SJSA1 (cell line): Measurements from ENCODE around the gene RAP1GAP2. TPM values are rescaled to one million over a fixed set of nuclear protein-coding genes. Genes with fewer than 3 reads are reported as not detected.
A peak's percentile ranks its signal among the peaks of the same experiment; 100 is the strongest.
"Not testable (repeated sequence)": the region's sequence is repeated elsewhere in the genome, so short reads cannot be mapped to it uniquely, and the experiment has no call there.

ENCODE experiments used
- DNase-seq, 2 experiments: peaks; one replicate each; pipeline ENCODE4 v3.0.0-alpha.2; 2015 to 2020; ENCODE audit warnings: low spot score in 2 of 2, low read depth in 1 of 2
- H3K27ac ChIP-seq: fragments of 250-450 bp; sonication (Bioruptor Pico); 2 replicates; pipeline ENCODE4 v1.5.1; 2020; ENCODE audit warnings: mild to moderate bottlenecking, moderate library complexity
- H3K27me3 ChIP-seq: fragments of 250-450 bp; sonication (Bioruptor Pico); replicated peaks from 2 replicates; pipeline ENCODE4 v1.5.1; 2020; ENCODE audit warnings: mild to moderate bottlenecking, moderate library complexity
- H3K36me3 ChIP-seq: fragments of 250-450 bp; sonication (Bioruptor Pico); 2 replicates; pipeline ENCODE4 v1.5.1; 2020; ENCODE audit warnings: mild to moderate bottlenecking
- H3K4me1 ChIP-seq: fragments of 250-450 bp; sonication (Bioruptor Pico); replicated peaks from 2 replicates; pipeline ENCODE4 v1.6.1; 2021; ENCODE audit warnings: mild to moderate bottlenecking
- H3K4me3 ChIP-seq: fragments of 250-450 bp; sonication (Bioruptor Pico); 2 replicates; pipeline ENCODE4 v1.5.1; 2020; ENCODE audit warnings: mild to moderate bottlenecking
- H3K9me3 ChIP-seq: fragments of 250-450 bp; sonication (Bioruptor Pico); replicated peaks from 2 replicates; pipeline ENCODE4 v1.5.1; 2020; ENCODE audit warnings: mild to moderate bottlenecking
- total RNA-seq: library from RNA; depleted of rRNA; stranded (reverse); fragments of >200 nt; shearing (Covaris generic); gene quantifications from 2 replicates; pipeline ENCODE4 v1.2.3, GENCODE V29; 2014

The RAP1GAP2 gene
- total RNA-seq, 1 experiment from 2014 or later: 2.9 TPM

DNA sequence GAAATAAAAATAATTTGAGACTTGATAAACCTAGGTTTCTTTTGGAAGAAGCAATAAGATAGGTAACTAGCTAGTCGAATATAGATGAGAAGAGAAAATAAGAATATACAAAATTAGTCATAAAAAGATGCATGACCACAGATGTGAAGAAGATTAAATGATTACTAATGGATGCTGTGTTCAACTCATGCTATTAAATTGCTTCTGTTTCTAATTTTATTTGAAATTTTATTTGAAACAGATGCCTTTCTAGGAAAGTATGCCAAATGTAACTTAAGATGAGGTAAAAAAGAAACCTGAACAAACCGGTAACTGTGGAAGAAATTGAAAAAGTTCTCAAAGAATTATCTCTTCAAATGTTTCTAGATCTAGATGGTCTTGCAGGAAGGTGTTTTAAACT, 175.6 kb downstream of the RAP1GAP2 start:
- no peaks in the 10 kb centered on the region for H3K9me3 ChIP-seq
- no peak overlapping the region for H3K4me3 ChIP-seq
- H3K27me3 ChIP-seq: no peaks in the 10 kb centered on the region
- no peak for DNase-seq
- H3K27ac ChIP-seq: no peak overlapping the region
- H3K36me3 ChIP-seq: no peaks in the 10 kb centered on the region
- H3K4me1 ChIP-seq: no peaks in the 10 kb centered on the region; the same call in 1 of the 2 replicates

DNA sequence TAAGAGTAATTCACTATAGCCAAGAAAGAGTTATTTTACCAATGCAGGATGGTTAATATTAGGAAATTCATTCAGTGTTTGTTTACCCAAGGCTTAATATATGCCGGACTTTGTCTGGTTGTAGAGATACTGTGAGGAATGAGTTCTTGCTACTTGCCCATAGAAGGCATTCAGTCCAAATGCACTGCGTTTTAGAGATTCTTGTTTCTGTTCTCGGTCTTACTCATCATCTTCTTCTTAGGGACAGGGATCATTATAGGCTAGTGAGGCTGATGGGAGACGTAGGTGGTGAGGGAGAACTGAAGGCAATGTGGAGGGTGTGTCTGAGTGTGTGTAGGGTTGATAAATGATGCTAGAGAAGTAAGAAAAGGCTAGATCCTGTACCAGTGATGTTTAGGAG, 176.5 kb downstream of the RAP1GAP2 start:
- DNase-seq: no peak
- Histone ChIP-seq H3K4me3 (no peak overlapping the region), H3K27ac (no peak overlapping the region)

DNA sequence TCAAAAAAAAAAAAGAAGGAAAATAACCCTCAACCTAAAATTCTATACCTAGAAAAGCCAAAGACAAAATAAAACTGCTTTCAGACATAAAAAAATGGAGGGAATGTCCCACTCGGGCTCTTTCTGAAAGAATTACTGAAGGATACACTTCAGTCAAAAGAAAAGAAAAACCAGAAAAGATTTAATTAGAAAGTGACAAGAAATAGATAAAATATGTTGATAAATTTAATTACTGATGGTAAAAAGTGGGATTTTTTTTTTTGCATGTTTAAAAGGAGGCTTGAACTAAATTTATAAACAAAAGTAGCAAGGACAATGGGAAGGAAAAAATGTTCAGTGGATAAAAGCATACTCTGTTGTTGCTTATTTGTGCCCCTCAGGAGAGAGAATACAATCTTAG, 178.1 kb downstream of the RAP1GAP2 start:
- no peaks in the 10 kb centered on the region for H3K27me3 ChIP-seq
- no peaks in the 10 kb centered on the region for H3K9me3 ChIP-seq
- H3K27ac ChIP-seq: no peak overlapping the region
- no peak overlapping the region for H3K4me3 ChIP-seq
- H3K4me1 ChIP-seq: peaks cover 5% of the 10 kb centered on the region; the same call in 1 of the 2 replicates
- H3K36me3 ChIP-seq: no peaks in the 10 kb centered on the region
- DNase-seq: no peak

More for the DNA sequence above, 176.5 kb downstream of the RAP1GAP2 start:
- Histone ChIP-seq H3K27me3 (no peaks in the 10 kb centered on the region), H3K9me3 (no peaks in the 10 kb centered on the region), H3K4me1 (peaks cover 5% of the 10 kb centered on the region; the same call in 1 of the 2 replicates), H3K36me3 (no peaks in the 10 kb centered on the region)

DNA sequence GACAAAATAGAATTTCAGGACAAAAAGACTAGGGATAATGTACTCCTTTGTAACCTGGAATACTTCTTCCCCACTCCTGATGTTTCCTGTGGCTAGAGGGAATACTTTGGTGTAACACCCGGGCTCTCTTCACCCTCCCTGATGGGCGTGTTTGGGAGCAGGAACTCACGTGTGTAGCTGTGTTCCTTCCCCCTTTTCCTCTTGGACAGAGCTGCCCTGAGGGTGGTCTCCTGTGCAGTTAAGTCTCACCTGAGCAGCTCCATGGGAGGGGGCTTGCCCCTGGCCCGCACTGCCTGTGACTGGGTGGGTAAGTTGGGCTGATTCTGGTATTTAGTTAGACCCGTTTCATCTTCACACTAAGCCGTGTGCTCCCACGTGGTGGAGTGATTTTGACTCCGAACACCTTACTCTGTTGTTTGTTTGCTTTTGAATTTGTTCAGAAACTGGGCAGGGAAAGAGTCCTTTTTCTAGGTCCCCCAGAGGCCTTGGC, 179.3 kb downstream of the RAP1GAP2 start:
- Histone ChIP-seq H3K4me3 (no peak overlapping the region), H3K9me3 (no peaks in the 10 kb centered on the region), H3K27ac (no peak overlapping the region), H3K27me3 (no peaks in the 10 kb centered on the region), H3K4me1 (peaks cover 5% of the 10 kb centered on the region; the same call in 1 of the 2 replicates), H3K36me3 (no peaks in the 10 kb centered on the region)
- no peak for DNase-seq

DNA sequence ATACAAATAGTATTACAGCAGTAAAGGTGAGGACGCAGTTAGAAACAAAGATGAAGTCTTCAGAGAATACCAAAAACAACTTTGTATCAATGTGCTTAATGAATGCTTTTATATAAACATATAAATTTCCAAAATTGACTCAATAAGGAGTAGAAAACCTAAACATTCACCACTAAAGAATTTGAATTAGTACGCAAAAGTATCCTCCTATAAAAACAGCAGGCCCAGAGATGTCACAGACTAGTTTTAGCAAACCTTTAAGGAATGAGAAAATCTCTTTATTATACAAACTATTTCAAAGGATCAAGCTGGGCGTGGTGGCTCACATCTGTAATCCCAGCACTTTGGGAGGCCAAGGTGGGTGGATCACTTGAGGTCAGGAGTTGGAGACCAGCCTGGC, 180.9 kb downstream of the RAP1GAP2 start:
- DNase-seq: no peak
- no peaks in the 10 kb centered on the region for H3K36me3 ChIP-seq
- H3K9me3 ChIP-seq: no peaks in the 10 kb centered on the region
- no peak overlapping the region for H3K27ac ChIP-seq
- no peak overlapping the region for H3K4me3 ChIP-seq
- no peaks in the 10 kb centered on the region for H3K27me3 ChIP-seq
- peaks cover 5% of the 10 kb centered on the region for H3K4me1 ChIP-seq

DNA sequence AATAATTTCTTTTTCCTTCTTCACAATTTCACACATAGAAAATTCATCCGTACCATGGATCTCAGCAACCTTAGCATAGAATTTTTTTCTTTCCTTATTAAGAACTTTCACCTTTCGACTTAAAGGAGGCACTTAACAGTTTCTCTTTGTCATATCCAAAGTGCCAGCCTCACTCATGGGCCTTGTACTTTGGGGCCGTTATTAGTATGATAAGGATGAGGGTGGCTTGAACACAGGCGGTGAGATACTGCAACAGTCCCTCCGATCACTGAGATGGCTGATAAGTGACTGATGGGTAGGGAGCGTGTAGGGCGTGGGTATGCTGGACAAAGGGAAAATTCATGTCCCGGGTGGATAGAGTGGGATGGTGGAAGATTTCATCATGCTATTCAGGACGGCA, 181.9 kb downstream of the RAP1GAP2 start:
- no peak for DNase-seq
- Histone ChIP-seq H3K27ac (no peak overlapping the region), H3K4me3 (no peak overlapping the region), H3K9me3 (no peaks in the 10 kb centered on the region), H3K27me3 (no peaks in the 10 kb centered on the region), H3K4me1 (peaks cover 15% of the 10 kb centered on the region), H3K36me3 (no peaks in the 10 kb centered on the region)

DNA sequence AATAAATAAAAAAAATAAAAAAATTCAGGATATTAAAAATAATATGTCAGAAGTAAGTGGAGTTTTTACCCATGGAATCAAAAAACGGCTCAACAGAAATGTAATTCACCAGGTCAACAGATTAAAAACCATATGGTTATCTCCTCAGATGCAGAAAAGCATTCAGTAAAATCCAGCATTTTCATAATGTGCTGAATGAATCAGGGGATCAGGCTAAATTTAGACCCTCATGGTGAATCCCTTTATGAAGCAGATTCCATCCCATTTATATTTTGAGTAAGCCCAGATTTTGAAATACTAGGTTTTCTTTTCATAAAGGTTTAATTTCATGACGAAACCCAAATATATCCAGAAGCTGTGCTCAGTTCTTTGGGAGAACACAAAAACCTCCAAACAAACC, 182.8 kb downstream of the RAP1GAP2 start:
- H3K36me3 ChIP-seq: no peaks in the 10 kb centered on the region
- H3K9me3 ChIP-seq: no peaks in the 10 kb centered on the region
- peaks cover 18% of the 10 kb centered on the region for H3K4me1 ChIP-seq
- H3K27ac ChIP-seq: no peak overlapping the region
- H3K4me3 ChIP-seq: no peak overlapping the region
- no peak for DNase-seq
- H3K27me3 ChIP-seq: no peaks in the 10 kb centered on the region

DNA sequence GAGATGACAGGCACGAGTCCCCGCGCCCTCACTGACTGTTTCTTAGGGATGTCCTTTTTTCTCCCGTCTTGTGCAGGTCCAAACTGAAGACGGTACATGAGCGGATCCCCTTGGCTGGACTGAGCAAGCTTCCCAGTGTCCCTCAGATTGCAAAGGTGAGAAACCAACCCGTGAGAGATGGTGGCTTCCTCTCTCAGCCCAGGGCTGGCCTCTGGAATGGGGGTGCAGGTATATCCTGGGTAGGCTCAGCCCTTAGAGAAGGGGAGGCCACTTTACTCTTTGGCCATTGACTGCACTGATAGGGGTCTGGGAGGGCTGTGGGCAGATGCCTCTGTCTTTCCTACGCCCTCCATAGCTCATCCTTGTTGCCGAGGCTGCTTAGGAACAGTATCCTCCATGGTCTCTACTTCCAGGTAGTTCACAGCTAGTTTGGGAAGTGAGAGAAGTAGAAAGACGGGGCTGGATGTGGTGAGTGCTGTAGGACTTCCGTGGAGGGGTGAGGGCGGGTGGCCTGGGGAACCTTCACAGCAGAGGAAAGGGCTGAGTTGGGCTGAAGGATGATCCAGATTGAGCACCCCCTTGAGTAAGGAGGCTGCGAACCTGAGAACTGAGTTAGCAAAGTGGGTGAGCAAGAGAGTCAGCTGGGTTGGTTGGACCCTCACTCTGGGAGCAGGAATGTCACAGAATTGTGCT, 184.1 kb downstream of the RAP1GAP2 start:
- H3K27ac ChIP-seq: no peak overlapping the region
- no peaks in the 10 kb centered on the region for H3K27me3 ChIP-seq
- peaks cover 18% of the 10 kb centered on the region for H3K4me1 ChIP-seq
- no peaks in the 10 kb centered on the region for H3K36me3 ChIP-seq
- H3K9me3 ChIP-seq: no peaks in the 10 kb centered on the region
- DNase-seq: no peak
- no peak overlapping the region for H3K4me3 ChIP-seq

DNA sequence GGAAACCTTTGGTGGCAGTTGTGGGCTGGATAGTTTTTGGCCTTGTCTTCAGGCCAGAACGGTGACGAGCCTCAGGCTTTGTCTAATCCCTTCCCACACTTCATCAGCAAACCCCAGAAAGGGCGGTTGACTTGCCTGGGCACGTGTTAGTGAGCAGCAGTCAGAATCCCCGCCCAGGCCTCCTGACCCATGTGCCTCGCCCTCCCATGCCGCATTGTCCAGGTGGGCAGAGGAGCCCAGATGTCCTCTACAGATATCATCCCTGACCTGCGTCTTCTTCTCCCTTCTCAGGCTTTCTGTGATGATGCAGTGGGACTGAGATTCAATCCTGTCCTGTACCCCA, 184.6 kb downstream of the RAP1GAP2 start:
- Histone ChIP-seq H3K27me3 (no peaks in the 10 kb centered on the region), H3K27ac (no peak overlapping the region), H3K4me3 (no peak overlapping the region), H3K36me3 (no peaks in the 10 kb centered on the region), H3K4me1 (peaks cover 18% of the 10 kb centered on the region), H3K9me3 (no peaks in the 10 kb centered on the region)
- no peak for DNase-seq

DNA sequence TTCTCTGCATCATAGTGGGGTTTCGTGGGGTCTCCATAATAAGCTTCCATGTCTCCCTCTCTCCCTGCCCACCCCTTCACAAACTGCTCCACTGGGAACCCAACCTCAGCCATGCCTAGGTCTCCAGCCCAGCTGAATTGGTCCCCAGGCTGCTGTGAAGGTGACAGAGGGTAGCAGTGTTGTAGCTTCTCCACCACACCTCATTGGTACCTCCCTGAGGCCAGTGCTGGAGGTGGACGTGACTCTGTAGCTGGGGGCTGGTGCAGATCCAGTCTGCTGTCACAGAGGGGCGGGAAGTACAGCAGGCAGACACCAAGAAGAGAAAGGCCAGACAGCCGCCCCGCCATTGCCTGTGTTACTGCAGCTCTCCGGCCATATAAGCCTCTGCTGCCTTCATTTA, 185.1 kb downstream of the RAP1GAP2 start:
- Histone ChIP-seq H3K36me3 (no peaks in the 10 kb centered on the region), H3K9me3 (no peaks in the 10 kb centered on the region), H3K27me3 (no peaks in the 10 kb centered on the region), H3K4me1 (peaks cover 18% of the 10 kb centered on the region), H3K27ac (no peak overlapping the region), H3K4me3 (no peak overlapping the region)
- DNase-seq: no peak

DNA sequence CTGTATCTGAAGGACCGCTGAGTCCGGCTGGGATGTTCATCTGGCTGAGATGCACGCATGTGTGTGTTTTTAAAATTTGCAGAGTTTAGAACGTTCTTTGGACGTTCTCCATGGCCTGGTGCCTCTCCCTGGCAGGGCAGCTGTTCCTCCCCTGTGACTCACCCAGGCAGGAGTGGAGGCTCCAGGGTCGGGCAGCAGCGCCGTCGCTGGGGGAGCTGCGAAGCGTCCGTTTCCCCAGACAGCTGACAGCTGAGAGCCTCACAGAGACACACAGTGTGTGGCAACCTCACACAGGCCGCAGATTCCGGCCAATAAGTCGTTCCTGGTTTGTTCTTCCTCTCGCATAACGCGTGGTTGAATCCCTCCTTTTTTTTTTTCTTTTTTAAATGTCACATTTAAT, 186.6 kb downstream of the RAP1GAP2 start:
- Histone ChIP-seq H3K9me3 (no peaks in the 10 kb centered on the region), H3K4me3 (no peak overlapping the region), H3K4me1 (peaks cover 13% of the 10 kb centered on the region), H3K36me3 (no peaks in the 10 kb centered on the region), H3K27ac (peak overlapping the region; percentile 19; the same call in 1 of the 2 replicates), H3K27me3 (no peaks in the 10 kb centered on the region)
- DNase-seq: peak; percentile 68 to 88

DNA sequence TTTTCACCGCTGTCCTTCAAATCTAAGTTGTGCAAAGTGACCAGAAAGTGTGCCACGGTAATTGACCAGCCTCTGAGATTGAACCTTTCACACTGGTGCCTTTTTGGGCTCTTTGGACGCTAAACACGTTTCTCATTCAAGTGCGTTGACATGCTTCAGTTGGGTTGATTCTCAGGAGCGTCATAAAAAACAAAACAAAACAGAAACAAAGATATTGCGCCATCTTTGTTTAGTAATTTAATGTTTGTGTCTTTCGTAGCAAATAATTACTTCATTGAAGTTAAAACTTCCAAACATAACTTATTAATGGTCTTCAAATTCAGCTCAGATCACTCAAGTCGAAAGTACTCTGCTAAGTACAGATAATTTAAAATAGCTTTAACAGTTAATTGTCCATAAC, 187.0 kb downstream of the RAP1GAP2 start:
- Histone ChIP-seq H3K4me3 (no peak overlapping the region), H3K27ac (peak overlapping the region; percentile 19; the same call in 1 of the 2 replicates), H3K4me1 (peaks cover 13% of the 10 kb centered on the region), H3K36me3 (no peaks in the 10 kb centered on the region), H3K9me3 (no peaks in the 10 kb centered on the region), H3K27me3 (no peaks in the 10 kb centered on the region)
- DNase-seq: no peak

DNA sequence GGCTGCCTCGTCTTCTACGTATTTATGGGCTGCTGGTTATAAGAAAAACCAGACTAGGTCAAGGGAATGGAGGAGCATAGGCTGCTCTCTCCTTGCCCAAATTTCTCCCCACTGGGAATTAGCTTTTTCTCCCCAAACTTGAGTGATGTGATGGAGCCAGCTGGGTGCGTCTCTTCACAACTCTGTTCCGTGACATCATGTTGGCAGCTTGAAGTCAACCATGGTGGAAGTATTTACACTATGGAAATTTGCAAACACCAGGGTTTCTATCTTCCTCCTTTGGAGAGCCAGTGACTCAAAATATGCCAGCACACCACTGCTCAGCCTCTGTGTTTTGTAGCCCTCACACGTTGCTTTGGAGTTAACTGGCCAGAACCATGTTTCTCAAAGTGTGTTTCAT, 189.1 kb downstream of the RAP1GAP2 start:
- no peak overlapping the region for H3K4me3 ChIP-seq
- no peak overlapping the region for H3K27ac ChIP-seq
- H3K36me3 ChIP-seq: no peaks in the 10 kb centered on the region
- DNase-seq: no peak
- H3K27me3 ChIP-seq: no peaks in the 10 kb centered on the region
- H3K9me3 ChIP-seq: no peaks in the 10 kb centered on the region
- peaks cover 13% of the 10 kb centered on the region for H3K4me1 ChIP-seq

DNA sequence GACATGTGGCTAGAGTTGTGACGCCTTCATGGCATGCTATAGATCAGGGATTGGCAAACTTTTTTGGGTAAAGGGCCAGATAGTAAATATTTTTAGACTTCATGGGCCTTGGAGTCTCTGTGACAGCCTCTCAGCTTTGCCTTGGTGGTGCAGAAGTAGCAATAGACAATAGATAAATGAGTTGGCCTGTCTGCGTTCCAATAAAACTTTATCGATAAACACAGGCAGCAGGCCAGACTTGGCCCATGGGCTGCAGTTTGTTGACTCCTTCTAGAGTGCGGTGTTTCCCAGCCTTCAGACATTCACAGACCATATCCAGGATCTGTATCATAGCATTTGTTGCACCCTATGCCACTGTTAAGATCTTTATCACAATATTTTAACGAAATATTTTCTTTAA, 190.7 kb downstream of the RAP1GAP2 start:
- Histone ChIP-seq H3K4me3 (no peak overlapping the region), H3K36me3 (no peaks in the 10 kb centered on the region), H3K9me3 (no peaks in the 10 kb centered on the region), H3K4me1 (peaks cover 13% of the 10 kb centered on the region), H3K27me3 (no peaks in the 10 kb centered on the region), H3K27ac (no peak overlapping the region)
- no peak for DNase-seq

DNA sequence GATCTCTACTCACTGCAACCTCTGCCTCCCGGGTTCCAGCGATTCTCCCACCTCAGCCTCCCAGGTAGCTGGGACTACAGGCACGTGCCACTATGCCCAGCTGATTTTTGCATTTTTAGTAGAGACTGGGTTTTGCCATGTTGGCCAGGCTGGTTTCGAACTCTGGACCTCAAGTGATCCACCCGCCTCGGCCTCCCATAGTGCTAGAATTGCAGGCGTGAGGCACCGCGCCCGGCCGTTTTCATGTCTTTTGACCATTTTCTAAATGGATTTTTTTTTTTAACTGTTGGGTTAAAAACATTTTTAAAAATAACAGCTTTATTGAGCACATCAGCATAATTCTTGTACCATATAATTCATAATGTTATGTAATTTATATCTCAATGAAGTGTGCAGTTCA, 193.2 kb downstream of the RAP1GAP2 start:
- not testable (repeated sequence) for H3K4me1 ChIP-seq, H3K36me3 ChIP-seq, H3K9me3 ChIP-seq, H3K27me3 ChIP-seq, H3K27ac ChIP-seq, H3K4me3 ChIP-seq, DNase-seq
